Skeletal muscle cell (primary cell): ENCODE measurements around the gene VSTM2L.
A peak's percentile ranks its signal among the peaks of the same experiment; 100 is the strongest.
"Not testable (repeated sequence)": the region's sequence is repeated elsewhere in the genome, so short reads cannot be mapped to it uniquely, and the experiment has no call there.

ENCODE experiments used
- DNase-seq: peaks from one replicate; pipeline ENCODE4 v3.0.0-alpha.2; 2010; ENCODE audit warnings: low read depth
- H3K4me3 ChIP-seq: 2 replicates; pipeline ENCODE4 v1.5.1; 2011; ENCODE audit warnings: low read depth, mild to moderate bottlenecking, control low read depth, low read length, moderate library complexity

Gene VSTM2L, protein sequence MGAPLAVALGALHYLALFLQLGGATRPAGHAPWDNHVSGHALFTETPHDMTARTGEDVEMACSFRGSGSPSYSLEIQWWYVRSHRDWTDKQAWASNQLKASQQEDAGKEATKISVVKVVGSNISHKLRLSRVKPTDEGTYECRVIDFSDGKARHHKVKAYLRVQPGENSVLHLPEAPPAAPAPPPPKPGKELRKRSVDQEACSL

DNA sequence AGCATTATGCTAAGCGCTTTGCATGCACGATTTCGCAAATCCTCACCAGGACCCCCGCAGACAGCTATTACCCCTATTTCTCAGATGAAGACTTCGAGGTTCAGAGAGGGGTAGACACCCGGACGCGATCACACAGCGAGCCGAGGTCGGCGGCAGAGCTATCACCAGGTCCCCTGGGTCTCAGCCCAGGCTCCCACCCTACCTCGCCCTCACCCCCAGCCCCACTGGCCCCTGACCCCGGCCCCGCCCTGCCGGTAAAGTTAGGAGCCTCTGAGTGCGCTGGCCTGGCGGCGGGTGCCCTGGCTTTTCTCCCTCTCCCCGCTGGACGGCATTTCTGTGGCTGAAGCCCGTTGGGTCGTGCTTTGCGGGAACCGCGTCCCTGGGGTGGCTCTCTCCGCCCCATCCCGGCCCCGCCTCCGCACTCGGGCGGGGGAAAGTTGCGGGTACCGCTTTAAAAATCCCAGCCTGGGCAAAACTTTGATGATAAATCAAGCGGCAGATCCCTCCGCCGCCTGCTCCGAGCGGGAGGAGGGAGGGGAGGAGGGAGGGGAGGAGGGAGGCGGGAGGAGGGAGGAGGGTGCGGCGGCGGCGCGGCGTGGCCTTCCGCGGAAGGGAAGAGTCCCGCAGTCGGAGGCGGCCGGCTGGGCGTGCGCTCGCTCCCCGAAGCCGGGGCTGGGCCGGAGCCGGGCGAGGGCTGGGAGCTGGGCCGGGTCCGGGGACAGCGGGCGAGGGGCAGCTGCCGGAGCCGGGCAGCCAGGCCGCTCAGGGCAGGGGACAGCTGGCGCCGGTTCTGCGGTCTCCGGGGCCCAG lies at the start of gene VSTM2L:
Gene VSTM2L, plus strand, starts transcription at position 624 of the 810 bp plus-strand sequence. CDS start 224 bp downstream, outside the sequence.
- H3K4me3 ChIP-seq: peak within 1 kb of the TSS; percentile 39
- DNase-seq: no peak

DNA sequence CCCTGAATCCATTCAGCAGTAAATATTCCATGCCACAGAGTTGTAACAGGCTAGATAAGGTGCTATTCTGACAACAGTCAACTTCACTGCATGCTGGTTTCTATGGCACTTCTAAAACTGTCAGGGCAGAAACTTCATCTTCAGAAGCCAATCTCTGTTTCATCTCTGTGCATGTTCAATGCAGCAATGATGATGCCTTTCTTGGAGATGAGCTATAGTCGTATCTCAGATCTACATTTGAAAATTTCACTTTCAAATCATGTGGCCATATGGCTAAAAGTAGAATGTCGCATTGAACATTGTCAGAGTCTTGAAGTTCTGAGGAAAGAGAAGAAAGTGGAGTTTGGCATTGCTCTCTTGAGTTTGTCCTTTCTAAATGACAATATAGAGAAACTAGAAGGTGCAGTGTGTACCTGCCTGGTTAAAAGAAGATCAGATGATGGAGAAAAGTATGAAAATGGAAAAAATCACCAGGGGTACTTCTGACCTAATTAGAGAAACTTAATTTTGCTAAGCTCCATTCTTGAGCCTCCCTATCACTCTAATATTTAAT lies 49.0 kb upstream of the VSTM2L start:
- no peak overlapping the region for H3K4me3 ChIP-seq
- no peak for DNase-seq

DNA sequence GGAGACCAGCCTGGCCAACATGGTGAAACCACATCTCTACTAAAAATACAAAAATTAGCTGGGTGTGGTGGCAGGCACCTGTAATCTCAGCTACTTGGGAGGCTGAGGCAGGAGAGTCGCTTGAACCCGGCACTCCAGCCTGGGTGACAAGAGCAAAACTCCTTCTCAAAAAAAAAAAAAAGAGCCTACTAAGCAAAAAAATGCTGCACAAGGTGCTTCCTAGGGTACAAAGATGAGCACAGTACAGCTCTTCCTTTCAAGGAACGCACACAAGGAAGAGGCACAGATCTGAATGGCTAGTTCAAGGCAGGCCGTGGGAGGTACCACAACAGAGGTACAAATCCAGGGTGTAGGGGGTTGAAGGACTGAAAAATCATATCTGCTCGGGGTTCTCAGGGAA lies 46.9 kb upstream of the VSTM2L start:
- DNase-seq, H3K4me3 ChIP-seq: not testable (repeated sequence)

DNA sequence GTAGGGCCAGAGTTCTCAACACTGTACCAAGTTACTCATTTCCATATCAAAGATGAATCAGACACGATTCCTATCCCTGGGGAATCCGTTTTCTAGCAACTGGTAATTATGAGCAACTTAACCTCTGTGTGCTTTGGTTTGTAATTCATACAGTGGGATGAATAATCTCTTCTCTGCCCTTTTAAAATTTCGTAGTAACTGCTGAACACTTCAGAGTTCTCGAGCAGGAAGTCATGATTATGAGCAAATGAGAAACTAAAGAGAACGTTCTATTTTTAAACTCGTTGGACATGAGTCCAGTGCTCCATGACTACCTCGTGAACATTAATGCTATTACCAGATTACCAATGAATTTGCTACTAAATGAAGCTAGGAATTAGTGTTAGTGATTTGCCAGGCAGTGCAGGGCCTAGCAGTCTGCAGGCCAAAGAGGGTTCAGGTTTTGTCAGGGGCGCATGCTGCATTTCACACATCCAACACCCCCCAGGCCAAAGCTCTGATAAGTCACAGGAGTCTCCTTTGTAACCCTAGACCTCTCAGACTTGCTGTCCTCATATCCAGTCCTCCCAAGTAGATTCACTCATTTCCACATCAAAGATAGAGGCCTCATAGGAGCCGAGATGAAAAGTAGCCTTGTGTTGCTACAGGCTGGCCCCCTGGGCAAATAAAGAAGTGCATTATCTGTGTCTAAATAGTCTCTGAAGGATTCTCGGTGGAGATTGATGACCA lies 45.8 kb upstream of the VSTM2L start:
- H3K4me3 ChIP-seq: no peak overlapping the region
- DNase-seq: peak; percentile 61

DNA sequence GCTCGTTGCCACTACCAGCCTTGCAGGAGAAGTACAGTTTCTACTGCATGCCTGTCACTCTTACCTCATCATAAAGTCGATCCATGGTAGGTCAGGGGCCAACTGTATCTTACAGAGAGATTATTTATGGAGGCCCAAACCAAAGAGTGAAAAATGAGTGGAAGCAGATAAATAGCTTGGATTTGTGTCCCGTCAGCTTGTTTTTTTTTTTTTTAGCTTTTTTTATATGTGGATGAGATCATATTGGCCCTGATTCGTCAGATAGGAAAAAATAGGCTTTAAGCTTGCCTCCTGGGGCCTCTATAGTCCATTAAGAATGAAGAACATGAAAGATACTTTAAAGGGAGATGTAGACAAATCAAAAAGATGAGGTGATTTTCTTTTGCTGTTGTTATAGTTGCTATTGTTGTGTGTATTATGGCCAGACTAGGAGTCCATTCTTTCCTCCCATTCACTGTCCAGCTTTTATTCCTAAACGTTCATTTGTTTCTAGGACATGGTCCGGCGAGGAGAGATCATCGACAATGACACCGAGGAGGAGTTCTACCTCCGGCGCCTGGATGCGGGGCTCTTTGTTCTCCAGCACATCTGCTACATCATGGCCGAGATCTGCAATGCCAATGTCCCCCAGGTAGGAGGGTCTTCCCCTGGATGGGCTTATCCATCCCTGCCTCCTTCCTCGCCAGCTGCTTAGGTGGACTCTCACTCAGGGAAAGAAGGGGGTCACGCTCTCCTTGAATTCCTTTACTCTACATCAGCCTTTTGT lies 43.3 kb upstream of the VSTM2L start:
- DNase-seq: no peak
- H3K4me3 ChIP-seq: no peak overlapping the region

DNA sequence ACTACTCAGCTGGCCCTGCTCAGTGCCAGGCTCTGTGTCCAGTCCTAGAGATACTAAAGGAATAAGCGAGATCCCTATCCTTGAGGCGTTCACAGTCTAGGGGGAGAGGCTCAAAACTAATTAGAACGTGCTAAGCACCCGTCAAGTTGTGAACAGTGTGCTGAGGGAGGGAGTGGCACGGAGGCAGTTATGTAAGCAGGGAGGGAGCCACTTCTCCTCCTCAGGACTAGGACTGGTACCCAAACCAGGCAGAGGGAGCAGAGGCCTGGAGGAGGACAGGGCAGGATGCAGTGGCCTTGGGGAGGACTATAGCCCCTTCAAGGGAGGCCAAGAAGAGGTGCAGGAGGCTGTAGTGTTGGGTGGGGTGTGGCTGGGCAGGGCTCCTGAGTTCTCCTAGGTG lies 39.6 kb upstream of the VSTM2L start:
- DNase-seq: no peak
- H3K4me3 ChIP-seq: no peak overlapping the region

DNA sequence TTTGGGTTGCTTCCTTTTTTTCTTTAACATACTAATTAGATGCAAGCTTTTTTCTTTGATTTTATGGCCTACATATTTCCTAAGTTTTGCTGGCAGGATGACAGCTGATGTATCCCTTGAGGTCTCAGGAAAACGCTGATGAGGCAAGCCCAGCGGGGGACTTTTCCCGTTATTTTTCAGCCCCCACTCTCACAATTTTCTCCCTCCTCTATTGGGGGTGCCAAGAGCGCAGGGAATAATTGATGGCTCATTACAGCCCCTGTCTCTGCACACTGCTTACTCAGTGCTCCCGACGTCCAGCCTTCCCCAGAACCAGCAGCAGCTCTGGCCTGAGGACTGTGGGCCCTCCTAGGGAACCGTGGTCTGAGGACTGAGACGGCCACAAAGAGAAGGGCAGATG lies 38.6 kb upstream of the VSTM2L start:
- DNase-seq: no peak
- no peak overlapping the region for H3K4me3 ChIP-seq

DNA sequence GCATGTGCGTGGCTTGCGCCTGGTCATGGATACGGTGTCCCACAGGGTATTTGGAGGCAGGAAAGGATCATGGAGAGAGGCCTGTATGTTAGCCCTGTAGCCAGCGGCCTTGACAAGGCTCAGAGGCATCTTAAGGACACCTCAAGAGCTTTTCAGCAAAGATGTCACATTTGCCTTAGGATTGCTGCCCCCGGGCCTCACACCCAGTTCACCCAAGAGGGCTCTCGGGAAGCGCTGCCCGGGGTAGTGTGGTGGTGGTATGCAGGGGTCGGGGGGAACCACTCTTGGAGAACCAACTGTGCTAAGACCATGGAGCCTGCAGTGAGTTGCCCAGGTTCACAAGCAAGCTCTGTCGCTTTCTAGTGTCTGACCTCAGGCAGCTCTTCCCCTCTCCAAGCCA lies 36.9 kb upstream of the VSTM2L start:
- no peak for DNase-seq
- H3K4me3 ChIP-seq: no peak overlapping the region

DNA sequence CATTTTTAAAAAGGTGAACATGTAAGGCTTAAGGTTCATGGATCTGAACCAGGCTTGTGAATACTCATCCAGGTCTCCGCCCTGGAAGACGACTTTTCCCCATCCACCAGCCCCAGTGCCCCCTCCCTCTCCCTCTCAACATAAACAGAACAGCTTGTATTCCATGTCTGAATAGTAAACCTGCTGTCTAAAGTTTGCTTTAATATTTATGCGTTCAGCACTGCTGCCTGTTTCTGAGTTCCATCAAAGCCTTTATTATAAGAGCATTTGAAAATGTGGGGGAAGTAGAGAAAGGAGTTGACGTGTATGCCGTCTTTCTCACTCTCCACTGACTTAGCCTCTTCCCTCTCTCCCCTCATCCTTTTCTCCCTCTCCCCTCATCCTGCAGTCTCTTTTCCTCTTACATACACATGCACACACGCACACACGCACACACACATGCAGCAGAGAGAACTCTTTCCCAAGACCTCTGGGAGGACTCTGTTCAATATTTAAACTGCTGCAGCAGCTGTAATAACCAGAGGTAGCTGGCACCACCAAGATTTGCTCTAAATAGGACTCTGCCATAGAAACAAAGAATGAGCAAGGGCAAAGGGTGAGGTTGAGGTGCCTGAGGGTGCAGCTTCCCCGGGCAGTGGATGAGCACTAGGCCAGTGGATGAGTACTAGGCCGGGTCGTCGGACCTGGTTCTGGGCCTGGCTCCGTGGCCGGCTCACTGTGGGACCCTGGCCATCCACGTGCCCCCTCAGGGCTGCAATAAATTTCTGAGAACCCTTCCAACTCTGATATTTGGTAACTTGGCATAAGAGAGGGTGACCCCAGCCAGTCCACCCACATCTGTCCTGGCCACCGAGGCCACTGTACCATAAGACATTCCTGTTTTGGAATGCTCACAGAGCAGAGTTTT lies 35.4 kb upstream of the VSTM2L start:
- H3K4me3 ChIP-seq: no peak overlapping the region
- no peak for DNase-seq

DNA sequence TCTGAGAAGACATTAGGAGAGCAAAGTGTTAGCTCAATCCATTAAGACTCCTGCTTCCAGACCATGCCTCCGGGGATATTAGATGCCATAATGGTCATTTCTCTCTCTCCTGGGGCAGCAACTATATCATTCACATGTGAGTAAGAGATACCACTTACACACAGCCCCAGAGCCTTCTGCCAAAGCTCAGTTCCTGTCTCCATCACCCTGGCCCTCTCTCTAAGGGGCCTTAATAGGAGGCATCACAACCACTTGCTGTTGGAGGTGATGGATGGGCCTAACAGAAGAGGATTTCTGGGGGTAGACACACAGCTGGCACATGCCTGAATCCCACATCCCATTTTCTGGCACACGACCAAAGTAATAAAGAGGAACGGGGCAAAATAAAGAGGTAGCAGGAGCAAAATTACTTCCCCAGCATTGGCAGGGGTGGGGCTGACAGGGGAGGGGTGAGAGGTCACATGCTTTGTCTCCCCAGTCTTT lies 34.0 kb upstream of the VSTM2L start:
- no peak overlapping the region for H3K4me3 ChIP-seq
- no peak for DNase-seq

DNA sequence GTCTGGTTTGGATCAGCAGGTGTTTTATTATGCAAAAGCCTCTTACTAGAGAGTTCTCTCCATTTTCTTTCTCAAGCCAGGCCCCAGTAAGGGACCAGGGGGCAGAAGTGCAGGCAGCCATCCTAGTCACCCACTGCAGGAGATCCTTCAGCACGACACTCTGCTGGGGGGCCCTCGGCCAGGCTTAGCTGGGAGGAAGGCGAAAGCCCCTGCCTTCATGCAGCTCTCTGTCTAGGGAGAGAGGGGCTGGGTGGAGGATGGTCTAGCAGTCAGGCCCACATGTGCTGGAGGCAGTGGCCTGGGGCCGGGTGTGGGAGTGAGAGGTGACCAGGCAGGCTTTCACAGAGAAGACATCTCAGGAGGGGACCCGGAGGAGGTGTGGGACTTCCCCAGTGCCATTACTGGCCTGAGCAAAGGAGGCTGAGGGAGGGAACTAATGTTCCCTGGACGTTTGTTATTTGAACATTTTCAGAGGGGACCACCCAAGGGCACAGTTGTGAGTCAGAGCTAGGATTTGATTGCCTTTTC lies 33.5 kb upstream of the VSTM2L start:
- DNase-seq: no peak
- no peak overlapping the region for H3K4me3 ChIP-seq

DNA sequence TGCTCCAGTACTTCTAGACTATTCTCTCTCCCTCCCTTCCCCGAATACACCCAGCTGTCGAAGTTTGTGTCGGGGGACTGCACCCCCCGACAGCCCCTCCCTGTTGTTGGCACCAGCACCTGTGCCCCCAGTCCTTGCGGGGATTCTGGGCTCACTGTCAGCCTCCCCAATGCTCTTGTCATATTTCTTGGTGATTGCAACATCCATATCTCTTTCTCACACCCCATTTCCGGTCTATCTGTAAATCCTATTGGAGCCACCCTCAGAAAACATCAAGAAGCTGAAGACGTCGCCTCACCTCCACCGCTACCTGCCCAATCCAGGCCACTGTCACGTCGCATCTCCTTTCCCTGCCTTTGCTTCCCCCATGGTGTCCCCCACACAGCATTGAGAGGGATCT lies 32.6 kb upstream of the VSTM2L start:
- DNase-seq: no peak
- no peak overlapping the region for H3K4me3 ChIP-seq

DNA sequence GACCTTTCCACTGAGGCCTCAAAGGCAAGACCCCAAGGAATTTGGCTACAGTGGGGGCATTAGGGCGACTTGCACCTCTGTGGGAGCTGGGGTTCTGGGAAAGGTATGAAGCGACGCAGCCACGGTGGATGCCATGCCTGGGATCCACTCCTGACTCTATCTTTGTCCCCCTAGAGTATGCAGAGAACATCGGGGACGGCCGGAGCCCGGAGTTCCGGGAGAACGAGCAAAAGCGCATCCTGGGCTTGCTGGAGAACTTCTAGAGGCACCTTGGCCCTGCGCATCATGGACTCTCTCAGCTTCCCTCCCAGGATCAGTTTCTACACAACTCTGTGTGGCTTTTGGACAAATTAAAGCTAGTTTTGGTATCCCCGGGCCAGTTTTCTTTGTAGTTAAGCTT lies 31.2 kb upstream of the VSTM2L start:
- no peak overlapping the region for H3K4me3 ChIP-seq
- no peak for DNase-seq

DNA sequence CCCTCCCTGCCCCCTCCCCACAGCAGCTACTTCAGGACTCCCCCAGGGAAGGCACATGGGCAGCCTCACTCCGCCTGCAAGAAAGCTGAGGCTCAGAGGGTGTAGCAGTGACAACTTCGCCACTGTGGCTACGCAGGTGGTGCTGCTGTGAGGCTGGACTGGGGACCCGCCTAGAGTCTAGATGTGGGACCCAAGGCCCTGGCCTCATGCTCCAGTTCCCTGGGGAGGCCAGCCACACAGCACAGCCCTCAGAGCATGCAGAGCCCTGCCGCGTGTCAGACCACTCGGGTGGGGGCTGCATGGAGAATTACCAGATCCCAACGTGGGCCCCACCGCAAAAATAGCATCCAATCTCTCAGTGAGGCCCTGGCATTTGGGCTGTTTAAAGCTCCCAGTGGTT lies 30.8 kb upstream of the VSTM2L start:
- H3K4me3 ChIP-seq: no peak overlapping the region
- DNase-seq: no peak

DNA sequence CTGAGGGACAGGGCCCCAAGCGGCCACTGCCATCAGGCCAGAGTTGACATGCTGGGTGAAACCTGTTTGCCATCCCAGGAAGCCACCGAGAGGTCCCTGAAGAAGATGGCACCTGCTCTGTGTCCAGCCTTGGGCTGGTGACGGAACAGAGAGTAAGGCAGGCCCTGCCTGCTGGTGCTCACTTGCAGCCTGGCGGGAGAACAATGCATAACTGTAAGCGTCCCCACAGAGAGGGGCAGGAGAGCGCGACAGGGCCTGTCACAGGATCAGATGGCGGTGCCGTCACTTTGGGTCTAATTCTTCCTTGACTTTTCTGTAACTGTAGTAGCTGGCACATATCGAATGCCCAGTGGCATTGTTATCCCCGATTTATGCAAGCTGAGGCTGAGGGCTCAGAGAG lies 29.0 kb upstream of the VSTM2L start:
- no peak overlapping the region for H3K4me3 ChIP-seq
- no peak for DNase-seq

DNA sequence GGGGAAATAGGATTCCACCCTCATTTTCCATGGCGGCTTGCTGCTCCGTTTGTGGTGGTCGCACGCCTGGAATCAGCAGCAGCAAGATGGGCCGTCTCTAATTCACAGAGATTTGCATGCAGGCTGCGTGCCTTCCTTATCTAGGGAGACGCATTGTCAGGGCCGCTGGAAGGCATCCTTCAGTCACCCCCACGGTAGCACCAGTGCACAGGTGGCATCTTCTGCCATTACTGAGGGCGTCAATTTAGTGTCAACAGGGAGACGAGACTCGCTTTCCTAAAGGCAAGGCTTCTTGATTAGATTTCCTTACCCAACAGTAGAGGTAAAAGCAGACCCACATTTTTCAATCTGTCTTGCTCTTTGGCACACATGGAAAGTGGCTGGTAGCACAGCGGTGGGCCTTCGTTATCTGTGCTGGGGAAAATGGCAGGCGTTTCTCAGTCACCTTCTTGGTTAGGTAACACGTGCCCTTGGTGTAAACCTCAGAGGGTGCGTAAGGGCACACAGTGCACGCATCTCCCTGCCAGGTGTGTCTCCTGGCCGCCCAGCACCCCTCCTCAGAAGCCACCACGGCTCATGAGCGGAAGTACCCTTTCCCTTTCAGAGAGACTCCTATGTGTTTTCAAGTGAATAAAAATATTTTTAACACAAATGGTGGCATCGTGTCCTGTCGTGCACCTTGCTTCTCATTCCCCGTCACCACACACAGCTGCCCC lies 27.3 kb upstream of the VSTM2L start:
- H3K4me3 ChIP-seq: no peak overlapping the region
- DNase-seq: no peak

DNA sequence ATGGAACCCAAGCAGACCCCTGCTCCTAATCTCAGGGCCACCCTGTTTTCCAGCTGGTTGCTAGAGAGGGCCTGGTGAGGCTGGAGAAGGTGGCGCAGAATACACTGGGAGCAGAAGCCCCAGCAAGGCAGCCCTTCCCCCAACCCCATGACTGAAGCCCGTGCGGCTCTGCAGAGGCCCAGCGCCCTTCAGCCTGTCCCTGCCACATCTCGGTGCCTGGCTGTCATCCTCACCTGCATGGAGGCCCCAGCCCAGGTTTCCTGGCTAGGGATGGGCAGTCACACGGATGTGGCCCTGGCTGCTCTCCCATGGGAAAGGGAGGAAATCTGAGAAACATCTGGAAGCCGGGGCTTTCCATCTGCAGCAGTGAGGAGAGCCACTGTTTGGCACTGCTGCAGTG lies 26.1 kb upstream of the VSTM2L start:
- DNase-seq: no peak

More for the DNA sequence above, 26.1 kb upstream of the VSTM2L start:
- no peak overlapping the region for H3K4me3 ChIP-seq
